GM12878 (cell line): ENCODE results near the gene PCP2.

ENCODE experiments used
- RAD21 ChIP-seq: IDR thresholded peaks from 2 replicates; pipeline ENCODE4 v1.6.1; 2011; ENCODE audit warnings: mild to moderate bottlenecking, low read depth, low read length, moderate library complexity; ENCODE audit not compliant: insufficient read depth
- RUNX3 ChIP-seq: IDR thresholded peaks from 2 replicates; pipeline ENCODE4 v1.6.1; 2012; ENCODE audit warnings: low read length, inconsistent platforms
- ZNF24 ChIP-seq: fragments of 450-650 bp; IDR thresholded peaks from 2 replicates; pipeline ENCODE4 v1.6.1; 2017; ENCODE audit warnings: antibody characterized with exemption, mild to moderate bottlenecking
- TF ChIP-seq, protein P1 (sequence below), 3 experiments: IDR thresholded peaks in 2 of 3; conservative IDR thresholded peaks in 1 of 3; 2 replicates each; pipeline ENCODE4 v1.5.1; 2011; ENCODE audit warnings: low read depth in 3 of 3, low read length in 3 of 3, mild to moderate bottlenecking in 3 of 3, control low read depth in 2 of 3, moderate library complexity in 2 of 3, inconsistent platforms in 1 of 3, mixed read lengths in 1 of 3; ENCODE audit not compliant: control insufficient read depth in 2 of 3, insufficient read depth in 1 of 3; ENCODE audit errors: extremely low read depth in 1 of 3

DNA sequence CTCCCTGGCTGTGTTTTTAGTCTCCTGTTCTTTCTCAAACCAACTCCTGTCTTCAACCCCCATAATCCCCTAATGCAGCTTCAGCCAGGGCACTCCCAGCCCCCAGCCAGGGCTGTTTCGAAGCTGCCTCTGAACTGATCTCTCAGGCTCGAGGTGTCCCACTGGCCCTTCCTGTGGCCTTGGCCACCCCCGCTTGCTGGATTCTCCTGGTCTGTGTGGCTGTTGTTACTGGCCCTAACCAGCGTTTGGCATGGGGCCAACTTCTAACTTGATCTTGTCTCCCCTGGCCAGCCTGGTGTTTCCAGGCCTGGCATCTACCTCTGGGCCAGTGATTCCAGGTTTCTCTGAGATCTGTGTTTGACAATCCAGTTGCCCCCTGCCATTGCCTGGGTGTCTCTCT lies 15.2 kb downstream of the PCP2 start:
- no peak for TF ChIP-seq ZNF24
- TF ChIP-seq, protein P1, sequence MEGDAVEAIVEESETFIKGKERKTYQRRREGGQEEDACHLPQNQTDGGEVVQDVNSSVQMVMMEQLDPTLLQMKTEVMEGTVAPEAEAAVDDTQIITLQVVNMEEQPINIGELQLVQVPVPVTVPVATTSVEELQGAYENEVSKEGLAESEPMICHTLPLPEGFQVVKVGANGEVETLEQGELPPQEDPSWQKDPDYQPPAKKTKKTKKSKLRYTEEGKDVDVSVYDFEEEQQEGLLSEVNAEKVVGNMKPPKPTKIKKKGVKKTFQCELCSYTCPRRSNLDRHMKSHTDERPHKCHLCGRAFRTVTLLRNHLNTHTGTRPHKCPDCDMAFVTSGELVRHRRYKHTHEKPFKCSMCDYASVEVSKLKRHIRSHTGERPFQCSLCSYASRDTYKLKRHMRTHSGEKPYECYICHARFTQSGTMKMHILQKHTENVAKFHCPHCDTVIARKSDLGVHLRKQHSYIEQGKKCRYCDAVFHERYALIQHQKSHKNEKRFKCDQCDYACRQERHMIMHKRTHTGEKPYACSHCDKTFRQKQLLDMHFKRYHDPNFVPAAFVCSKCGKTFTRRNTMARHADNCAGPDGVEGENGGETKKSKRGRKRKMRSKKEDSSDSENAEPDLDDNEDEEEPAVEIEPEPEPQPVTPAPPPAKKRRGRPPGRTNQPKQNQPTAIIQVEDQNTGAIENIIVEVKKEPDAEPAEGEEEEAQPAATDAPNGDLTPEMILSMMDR (IDR thresholded peaks at IDR 0.05 in 2 of 3, conservative IDR thresholded peaks at IDR 0.05 in 1 of 3; ENCODE audit: control insufficient read depth in 2 of 3, extremely low read depth in 1 of 3, insufficient read depth in 1 of 3, low read depth in 3 of 3, low read length in 3 of 3) = no peak
- TF ChIP-seq RAD21 = no peak
- TF ChIP-seq RUNX3 = no peak
